HEK293 (cell line): Measurements from ENCODE around the gene MEI4.
"Not testable (repeated sequence)": the region's sequence is repeated elsewhere in the genome, so short reads cannot be mapped to it uniquely, and the experiment has no call there.

ENCODE experiments used
- ZNF138 ChIP-seq: fragments of 450-650 bp; formaldehyde crosslinking; IDR thresholded peaks from 2 replicates; pipeline ENCODE4 v1.5.1; 2016; ENCODE audit warnings: missing biosample characterization, missing genetic modification characterization, borderline replicate concordance
- ZNF362 ChIP-seq: fragments of 450-650 bp; formaldehyde crosslinking; IDR thresholded peaks from 2 replicates; pipeline ENCODE4 v1.5.1; 2016; ENCODE audit warnings: missing biosample characterization, missing genetic modification characterization

GRCh38 chr6:77655035-77655434, 2.2 kb downstream of the MEI4 start:
- not testable (repeated sequence) for TF ChIP-seq ZNF362, ZNF138 (tag by site-specific recombination)
